Right lobe of liver (tissue), 6 donors: ENCODE data around the gene NEU1. TPM values are rescaled to one million over a fixed set of nuclear protein-coding genes. Genes with fewer than 3 reads are reported as not detected.
"Not testable (repeated sequence)": the region's sequence is repeated elsewhere in the genome, so short reads cannot be mapped to it uniquely, and the experiment has no call there.

ENCODE experiments used
- ATAC-seq, 4 donors: fragments of 200-7000 bp; cut with Tn5 transposase; one replicate each; pipeline ENCODE4 v1.9.1; 2020; ENCODE audit warnings: mild to moderate bottlenecking in 4 of 4, moderate library complexity in 4 of 4
- DNase-seq, 3 donors: peaks; one replicate each; pipeline ENCODE4 v3.0.0-alpha.2; 2020
- H3K27ac ChIP-seq, 3 donors: fragments of 200-600 bp; one replicate each; pipeline ENCODE4 v1.8.0; 2022
- H3K27me3 ChIP-seq, 2 donors: fragments of 200-600 bp; one replicate each; pipeline ENCODE4 v1.8.0; 2022
- H3K36me3 ChIP-seq, 4 donors: fragments of 200-600 bp; sonication (generic) in 1 of 4; one replicate each; pipeline versions ENCODE4 v1.5.1 to v1.8.0; 2017 to 2022; ENCODE audit warnings: control low read depth in 1 of 4
- H3K4me1 ChIP-seq, 4 donors: fragments of 200-600 bp; sonication (generic) in 1 of 4; one replicate each; pipeline versions ENCODE4 v1.5.1 to v1.8.0; 2017 to 2022; ENCODE audit warnings: control low read depth in 1 of 4
- H3K4me3 ChIP-seq, 3 donors: fragments of 200-600 bp; one replicate each; pipeline ENCODE4 v1.8.0; 2022
- H3K9me3 ChIP-seq, 4 donors: fragments of 200-600 bp; sonication (generic) in 1 of 4; one replicate each; pipeline versions ENCODE4 v1.5.1 to v1.8.0; 2017 to 2022; ENCODE audit warnings: control low read depth in 1 of 4
- CTCF ChIP-seq, 4 donors: fragments of 200-600 bp in 3 of 4; fragments of 450-650 bp in 1 of 4; IDR thresholded peaks; one replicate each; pipeline versions ENCODE4 v1.5.1 to v1.8.0; 2016 to 2022; ENCODE audit warnings: antibody characterized with exemption in 4 of 4, mild to moderate bottlenecking in 2 of 4
- POLR2A ChIP-seq: fragments of 450-650 bp; IDR thresholded peaks from one replicate; pipeline ENCODE4 v1.6.1; 2017; ENCODE audit warnings: antibody characterized with exemption, mild to moderate bottlenecking
- WGBS: methylation state at CpG from one replicate; pipeline ENCODE4 v1.1.6; 2018; ENCODE audit warnings: low coverage, low lambda C conversion rate; ENCODE audit not compliant: insufficient coverage; ENCODE audit errors: missing lambda C conversion rate; 5-methylcytosine and 5-hydroxymethylcytosine counted together
- intact Hi-C, 2 donors: fragments of 100-400 bp; cut with DNase I; formaldehyde crosslinking; loops; one replicate each; pipeline versions ENCODE4 v1.11.2 to v1.14.1; 2022
- total RNA-seq, 6 experiments: library from RNA; depleted of rRNA in 2 of 6; stranded (reverse); fragments of >200 nt in 2 of 6; fragmentation: NEBNext Ultra II Directional in 3 of 6; extraction: Animal tissue kit (Norgen Biotek cat#: 25700) in 3 of 6; gene quantifications; one replicate each; pipeline versions ENCODE4 v1.1.0 to v1.2.4, GENCODE V29; 2016 to 2023
- donor health status: DM: no; HTN: yes; CAD: no.
- donor health status: DM: no; HTN: no; CAD: no.
- donor health status: DM: no; HTN: no; CAD: no.
- donor health status: DM: no; HTN: yes; CAD: no.
- donor health status: DM: no; HTN: yes; CAD: no.

The NEU1 gene
- total RNA-seq, 6 experiments from 2014 or later: 20.3 to 44.8 (median 34.1) TPM

DNA sequence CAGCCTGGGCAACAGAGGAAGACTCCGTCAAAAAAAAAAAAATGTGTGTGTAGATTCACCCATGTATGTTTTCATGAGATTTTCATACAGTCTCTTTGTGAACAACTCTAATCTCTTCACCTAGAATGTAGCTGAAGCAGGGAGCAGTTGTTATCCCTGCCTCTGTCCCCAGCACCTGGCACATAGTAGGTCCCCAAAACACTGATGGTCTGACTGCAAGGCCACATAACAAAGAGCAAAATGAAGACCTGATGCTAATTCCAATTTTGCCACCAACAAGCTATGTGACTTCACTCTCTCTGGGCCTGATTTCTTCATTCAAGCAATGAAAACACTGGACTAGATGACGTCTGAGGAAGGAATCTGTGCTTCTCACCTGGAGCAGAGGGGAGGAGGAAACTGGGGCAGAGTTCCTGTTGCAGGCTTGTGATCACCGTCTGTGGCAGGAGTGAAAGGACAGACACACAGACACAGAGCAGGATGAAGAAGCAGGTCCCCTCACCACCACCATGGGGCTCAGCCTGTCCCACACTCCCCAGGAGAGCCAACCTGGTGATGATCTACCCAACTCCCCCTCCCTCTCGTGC, 11.6 kb upstream of the NEU1 start:
- no peaks in the 10 kb centered on the region for H3K27me3 ChIP-seq
- no peaks in the 10 kb centered on the region for H3K36me3 ChIP-seq
- DNase-seq (no peak), ATAC-seq (no peak)
- TF ChIP-seq POLR2A: no peak
- no peak for TF ChIP-seq CTCF (IDR thresholded peaks at IDR 0.05)
- H3K4me1 ChIP-seq: no peaks in the 10 kb centered on the region
- 35% methylated on average over 3 of the region's 4 CpGs for WGBS
- no peak overlapping the region for H3K4me3 ChIP-seq
- H3K27ac ChIP-seq: no peak overlapping the region
- intact Hi-C loops: loop anchor here in 1 of 2 donors (10.0 kb wide), 1 partner anchor 199 kb away; no protein-coding TSS in a partner anchor
- no peaks in the 10 kb centered on the region for H3K9me3 ChIP-seq

- Histone ChIP-seq H3K36me3 (no peaks in the 10 kb centered on the region), H3K9me3 (no peaks in the 10 kb centered on the region), H3K4me3 (no peak overlapping the region), H3K27ac (no peak overlapping the region), H3K27me3 (no peaks in the 10 kb centered on the region), H3K4me1 (no peaks in the 10 kb centered on the region)
- intact Hi-C loops: loop anchor here in 1 of 2 donors (10.0 kb wide), 1 partner anchor 196 kb away; no protein-coding TSS in a partner anchor
- WGBS: 53% methylated on average over 3 of the region's 9 CpGs
- TF ChIP-seq CTCF (IDR thresholded peaks at IDR 0.05) (no peak), POLR2A (no peak)
- no peak for ATAC-seq
- DNase-seq: no peak
These were observed 8.5 kb upstream of the NEU1 start for GRCh38 chr6:31871046-31871659.

DNA sequence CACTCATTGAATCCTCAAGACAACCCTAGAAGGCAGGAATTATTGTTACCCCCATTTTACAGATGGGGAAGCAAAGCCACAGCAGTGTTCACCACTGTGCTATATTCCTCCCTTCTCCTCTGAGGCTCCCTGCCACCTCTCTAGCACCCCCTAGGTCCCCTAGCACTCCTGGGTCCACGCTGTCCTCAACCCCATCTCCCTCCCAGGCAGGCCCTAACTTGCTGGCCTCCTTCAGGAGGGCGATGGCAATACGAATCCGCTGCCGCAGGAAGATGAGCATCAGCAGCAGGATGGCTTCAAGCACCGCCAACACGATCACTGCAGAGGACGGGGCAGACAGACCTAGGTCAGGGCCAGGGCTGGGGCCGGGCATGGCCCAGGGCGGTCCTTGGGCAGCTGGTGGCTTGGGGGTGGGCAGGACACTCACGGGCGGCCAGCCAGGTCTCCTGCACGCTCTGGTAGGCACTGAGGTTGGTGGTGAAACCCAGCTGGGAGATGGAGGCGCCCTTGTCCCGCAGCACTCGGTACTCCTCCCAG, 7.8 kb upstream of the NEU1 start:
- Histone ChIP-seq H3K9me3 (no peaks in the 10 kb centered on the region), H3K36me3 (no peaks in the 10 kb centered on the region), H3K4me1 (peaks cover 0 to 2% (median 0%) of the 10 kb centered on the region in 4 donors), H3K4me3 (no peak overlapping the region), H3K27ac (no peak overlapping the region), H3K27me3 (no peaks in the 10 kb centered on the region)
- DNase-seq (no peak), ATAC-seq (peak in 1 of 4 donors; percentile 10)
- WGBS: 76% methylated on average over 5 of the region's 16 CpGs
- TF ChIP-seq POLR2A (no peak), CTCF (IDR thresholded peaks at IDR 0.05) (no peak)
- intact Hi-C loops: loop anchor here in 1 of 2 donors (10.0 kb wide), 1 partner anchor 196 kb away; no protein-coding TSS in a partner anchor

DNA sequence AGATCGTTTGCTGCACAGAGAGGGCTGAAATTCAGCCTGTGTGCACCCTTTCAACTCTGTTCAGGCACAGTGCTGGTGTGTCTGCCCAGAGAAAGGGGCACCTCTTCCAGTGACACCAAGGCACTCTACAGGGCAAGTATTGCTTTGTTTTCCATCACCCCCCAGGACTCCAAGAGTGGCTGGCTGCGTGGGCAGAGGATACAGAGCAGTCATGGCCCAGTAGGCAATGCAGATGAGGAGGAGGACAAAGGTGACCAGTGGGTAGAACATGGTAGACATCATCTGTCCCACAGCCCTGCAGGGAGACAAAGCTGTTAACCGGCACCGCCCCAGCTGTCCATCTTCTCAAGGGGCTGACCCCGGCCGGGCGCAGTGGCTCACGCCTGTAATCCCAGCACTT, 6.7 kb upstream of the NEU1 start:
- WGBS: 50% methylated on average over 2 of the region's 8 CpGs
- Histone ChIP-seq H3K9me3 (no peaks in the 10 kb centered on the region), H3K4me1 (peaks cover 0 to 8% (median 0%) of the 10 kb centered on the region in 4 donors), H3K4me3 (no peak overlapping the region), H3K27ac (no peak overlapping the region), H3K27me3 (no peaks in the 10 kb centered on the region), H3K36me3 (no peaks in the 10 kb centered on the region)
- TF ChIP-seq CTCF (IDR thresholded peaks at IDR 0.05) (no peak), POLR2A (no peak)
- DNase-seq (no peak), ATAC-seq (no peak)
- intact Hi-C loops: no loop called here

DNA sequence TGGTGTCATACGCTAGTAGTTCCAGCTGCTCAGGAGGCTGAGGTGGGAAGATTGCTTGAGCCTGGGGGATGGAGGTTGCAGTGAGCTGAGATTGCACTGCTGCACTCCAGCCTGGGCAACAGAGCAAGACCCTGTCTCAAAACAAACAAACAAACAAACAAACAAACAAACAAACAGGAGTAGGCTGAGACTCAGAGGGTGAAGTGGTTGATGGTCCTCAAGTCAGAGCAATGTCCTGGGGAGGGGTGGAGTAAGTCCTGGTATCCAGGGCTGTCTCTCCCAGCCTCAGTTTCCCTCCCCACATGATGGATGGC, 6.0 kb upstream of the NEU1 start:
- H3K9me3 ChIP-seq, H3K27me3 ChIP-seq, H3K27ac ChIP-seq, H3K36me3 ChIP-seq, DNase-seq, intact Hi-C loops, ATAC-seq, H3K4me3 ChIP-seq: not testable (repeated sequence)
- peaks cover 0 to 11% (median 0%) of the 10 kb centered on the region in 4 donors for H3K4me1 ChIP-seq
- 82% methylated on average over 1 of the region's 1 CpG for WGBS
